ENCODE results near the gene AGPAT4.

GRCh38 chr6:161095916-161096315, 177.9 kb downstream of the AGPAT4 start:
- TF ChIP-seq GATA3 (IDR thresholded peaks at IDR 0.05; ENCODE audit: low read depth, low read length) (no peak), GATA2 (IDR thresholded peaks at IDR 0.05; ENCODE audit: low read depth, low read length) (no peak)
